HCT116 (cell line): Measurements from ENCODE around the gene KRT81. TPM values are rescaled to one million over a fixed set of nuclear protein-coding genes. Genes with fewer than 3 reads are reported as not detected.

Source experiments
- ATAC-seq: fragments of 200-7000 bp; cut with Tn5 transposase; 2 replicates; pipeline ENCODE4 v1.9.1; 2020; ENCODE audit warnings: mild to moderate bottlenecking, moderate library complexity
- BruUV-seq: library from RNA; stranded (reverse); fragments of 400-500 nt; replicated peaks from 2 replicates; lab custom pipeline; 2021; lab: Mats Ljungman, UMichigan
- CTCF ChIA-PET: fragments of 300-600 bp; sonication (Branson Sonifier 250); formaldehyde crosslinking; loops from one replicate; lab custom pipeline; 2021; ENCODE audit warnings: antibody characterized with exemption; lab: Charles Lee
- POLR2A ChIA-PET: fragments of 300-600, 350-600 bp; sonication (Branson Sonifier 250); formaldehyde crosslinking; loops from one replicate; lab custom pipeline; 2021; ENCODE audit warnings: antibody characterized with exemption; lab: Charles Lee
- RAD21 ChIA-PET, 2 experiments: fragments of 300-600 bp; sonication (Branson Sonifier 250); formaldehyde crosslinking; loops; one replicate each; lab custom pipeline; 2023; ENCODE audit warnings: low total read pairs in 2 of 2; ENCODE audit not compliant: uncharacterized antibody in 2 of 2, unreplicated experiment in 2 of 2, low non-redundant PET in 1 of 2; lab: Charles Lee
- DNase-seq: peaks from one replicate; pipeline ENCODE4 v3.0.0-alpha.2; 2010; ENCODE audit warnings: low read depth, low spot score
- H2AFZ ChIP-seq: fragments of 200-600 bp; shearing (Covaris generic), sonication (generic); 2 replicates; pipeline ENCODE4 v1.6.1; 2017; ENCODE audit warnings: low read depth, mixed run types, mixed read lengths, antibody characterized with exemption, low read length; ENCODE audit not compliant: poor library complexity, severe bottlenecking
- H3K27ac ChIP-seq: 2 replicates; pipeline ENCODE4 v1.5.1; 2012; ENCODE audit warnings: low read depth, low read length
- H3K27me3 ChIP-seq: fragments of 200-600 bp; sonication (generic); 2 replicates; pipeline ENCODE4 v1.6.1; 2016; ENCODE audit warnings: mixed run types, low read length, mixed read lengths; ENCODE audit not compliant: insufficient read depth
- H3K36me3 ChIP-seq, 2 experiments: fragments of 200-500 bp in 1 of 2; fragments of 200-600 bp in 1 of 2; sonication (Bioruptor generic) in 1 of 2; sonication (generic) in 1 of 2; 2 replicates each; pipeline versions ENCODE4 v1.5.1 to v1.6.1; 2014 to 2016; ENCODE audit warnings: low read length in 2 of 2, inconsistent platforms in 1 of 2, mixed read lengths in 1 of 2, mixed run types in 1 of 2; ENCODE audit not compliant: insufficient read depth in 2 of 2, control insufficient read depth in 1 of 2
- H3K4me1 ChIP-seq, 2 experiments: fragments of 200-600 bp in 1 of 2; sonication (generic) in 1 of 2; 2 replicates each; pipeline versions ENCODE4 v1.5.1 to v1.6.1; 2012 to 2017; ENCODE audit warnings: low read length in 2 of 2, inconsistent platforms in 1 of 2, mild to moderate bottlenecking in 1 of 2, mixed read lengths in 1 of 2, mixed run types in 1 of 2, moderate library complexity in 1 of 2; ENCODE audit not compliant: insufficient read depth in 2 of 2, control insufficient read depth in 1 of 2
- H3K4me2 ChIP-seq: fragments of 200-600 bp; sonication (generic); 2 replicates; pipeline ENCODE4 v1.6.1; 2017; ENCODE audit warnings: mixed run types, low read length, mixed read lengths
- H3K4me3 ChIP-seq, 2 experiments: fragments of 200-600 bp in 1 of 2; sonication (generic) in 1 of 2; replicated peaks in 1 of 2; 2 replicates each; pipeline ENCODE4 v1.5.1; 2011 to 2016; ENCODE audit warnings: low read length in 2 of 2, control low read depth in 1 of 2, low read depth in 1 of 2, mild to moderate bottlenecking in 1 of 2, mixed read lengths in 1 of 2, mixed run types in 1 of 2
- H3K79me2 ChIP-seq: fragments of 200-600 bp; sonication (generic); 2 replicates; pipeline ENCODE4 v1.6.1; 2017; ENCODE audit warnings: mild to moderate bottlenecking, mixed run types, low read length, moderate library complexity, mixed read lengths; ENCODE audit not compliant: insufficient read depth
- H3K9ac ChIP-seq: fragments of 200-600 bp; sonication (generic); 2 replicates; pipeline ENCODE4 v1.6.1; 2016; ENCODE audit warnings: low read length, mixed read lengths
- H3K9me2 ChIP-seq: fragments of 200-600 bp; sonication (generic), shearing (Covaris generic); 2 replicates; pipeline ENCODE4 v1.6.1; 2017; ENCODE audit warnings: mixed run types, mild to moderate bottlenecking, moderate library complexity; ENCODE audit not compliant: insufficient read depth
- H3K9me3 ChIP-seq, 2 experiments: fragments of 200-500 bp in 1 of 2; fragments of 200-600 bp in 1 of 2; sonication (Bioruptor generic) in 1 of 2; sonication (generic) in 1 of 2; 2 replicates each; pipeline ENCODE4 v1.6.1; 2014 to 2017; ENCODE audit warnings: low read length in 2 of 2, mixed read lengths in 2 of 2, inconsistent platforms in 1 of 2, low read depth in 1 of 2, mild to moderate bottlenecking in 1 of 2, mixed run types in 1 of 2, moderate library complexity in 1 of 2; ENCODE audit not compliant: control insufficient read depth in 1 of 2, insufficient read depth in 1 of 2
- H4K20me1 ChIP-seq: fragments of 200-600 bp; sonication (generic), shearing (Covaris generic); 2 replicates; pipeline ENCODE4 v1.6.1; 2017; ENCODE audit warnings: mixed run types, mild to moderate bottlenecking, moderate library complexity; ENCODE audit not compliant: insufficient read depth
- CBX3 ChIP-seq: IDR thresholded peaks from 2 replicates; pipeline ENCODE4 v1.6.1; 2012; ENCODE audit warnings: low read depth
- ELF1 ChIP-seq: IDR thresholded peaks from 2 replicates; pipeline ENCODE4 v1.6.1; 2012; ENCODE audit warnings: low read depth, borderline replicate concordance
- POLR2AphosphoS5 ChIP-seq: IDR thresholded peaks from 2 replicates; pipeline ENCODE4 v1.6.1; 2011; ENCODE audit warnings: mild to moderate bottlenecking, low read depth, low read length, moderate library complexity
- SRF ChIP-seq: IDR thresholded peaks from 2 replicates; pipeline ENCODE4 v1.6.1; 2012; ENCODE audit warnings: low read depth
- TCF7L2 ChIP-seq: IDR thresholded peaks from 2 replicates; pipeline ENCODE4 v1.7.0; 2011; ENCODE audit warnings: borderline replicate concordance, inconsistent platforms; ENCODE audit not compliant: insufficient read depth, insufficient read length; ENCODE audit errors: extremely low read depth
- YY1 ChIP-seq: IDR thresholded peaks from 2 replicates; pipeline ENCODE4 v1.6.1; 2011; ENCODE audit warnings: low read length, low read depth, moderate library complexity, mild to moderate bottlenecking; ENCODE audit not compliant: insufficient replicate concordance; ENCODE audit errors: extremely low read depth
- ZFX ChIP-seq: fragments of 450-650 bp; IDR thresholded peaks from 2 replicates; pipeline ENCODE4 v1.6.1; 2017
- intact Hi-C: fragments of 100-400 bp; cut with micrococcal nuclease; formaldehyde crosslinking; loops from 2 replicates; pipeline ENCODE4 v1.10.0; 2022
- total RNA-seq: library from RNA; stranded (reverse); gene quantifications from one replicate; pipeline ENCODE4 v1.2.1, GENCODE V29; 2021; ENCODE audit not compliant: unreplicated experiment

The KRT81 gene
- total RNA-seq, 1 experiment from 2014 or later, result 0.84 TPM

GRCh38 chr12:52243856-52244614, 47.3 kb downstream of the KRT81 start:
- H3K4me3 ChIP-seq, result peak overlapping the region; percentile 19 to 48

DNA sequence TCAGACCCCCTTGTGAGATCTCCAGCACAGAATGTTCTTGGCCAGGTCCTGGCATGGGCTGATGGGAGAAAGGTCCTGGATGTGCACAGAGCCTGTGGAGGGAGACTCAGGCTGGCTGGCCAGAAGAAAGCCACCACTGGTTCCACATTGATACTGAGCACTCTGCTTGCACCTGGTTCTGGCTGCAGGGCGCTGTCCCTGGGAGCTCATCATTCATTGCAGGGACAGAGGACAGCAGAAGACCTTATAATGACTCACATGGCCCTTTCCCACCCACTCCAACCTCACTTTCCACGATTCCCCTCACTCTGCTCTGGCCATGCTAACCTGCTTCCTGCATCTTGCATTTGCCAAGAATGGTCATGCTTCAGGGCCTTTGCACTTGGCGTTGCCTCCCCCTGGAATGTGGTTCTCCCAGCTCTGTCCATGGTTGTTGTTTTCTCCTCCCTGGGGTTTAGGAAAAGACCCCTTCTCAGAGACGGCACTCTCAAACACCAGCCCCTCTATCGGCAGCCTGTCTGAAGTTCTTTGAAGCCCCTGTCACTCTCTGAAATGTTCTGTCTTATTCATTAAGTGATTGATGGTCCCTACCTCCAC, 48.0 kb downstream of the KRT81 start:
- no peaks in the 10 kb centered on the region for H3K9me2 ChIP-seq
- no peak overlapping the region for H2AFZ ChIP-seq
- no peaks in the 10 kb centered on the region for H3K27me3 ChIP-seq
- no peaks in the 10 kb centered on the region for H3K36me3 ChIP-seq
- peak overlapping the region; percentile 68 for H3K27ac ChIP-seq
- H3K79me2 ChIP-seq, result no peaks in the 10 kb centered on the region
- no peaks in the 10 kb centered on the region for H4K20me1 ChIP-seq
- peak overlapping the region; percentile 66 for H3K9ac ChIP-seq
- peak; percentile 36 for ATAC-seq
- ChIA-PET POLR2A (interaction anchor here (0.9 to 1.7 kb wide), 6 partner anchors 8 to 96 kb away, joined by 3 to 6 read pairs (median 4); partner anchors contain the start of gene KRT80), RAD21 (no interaction called here), CTCF (interaction anchor here (0.8 to 3.5 kb wide), 4 partner anchors 9 to 36 kb away, joined by 3 to 21 read pairs (median 6); no protein-coding TSS in a partner anchor)
- DNase-seq, result no peak
- BruUV-seq, result no TSS peak
- no peaks in the 10 kb centered on the region for H3K9me3 ChIP-seq
- TF ChIP-seq ELF1 (no peak), TCF7L2 (peak; percentile 13), CBX3 (no peak), POLR2AphosphoS5 (peak; percentile 13; the same call in 1 of the 2 replicates)
- peak overlapping the region; percentile 88 for H3K4me2 ChIP-seq
- H3K4me3 ChIP-seq, result peak overlapping the region in 1 of 2 experiments; percentile 48; a peak in 2 of 4 replicates
- intact Hi-C loops, result no loop called here
- H3K4me1 ChIP-seq, result peaks cover 57 to 91% of the 10 kb centered on the region in 2 experiments

More at GRCh38 chr12:52243856-52244614, 47.3 kb downstream of the KRT81 start:
- ATAC-seq, result peak; percentile 78
- Histone ChIP-seq H2AFZ (no peak overlapping the region), H3K27me3 (no peaks in the 10 kb centered on the region), H3K4me1 (peaks cover 64 to 92% of the 10 kb centered on the region in 2 experiments), H3K27ac (peak overlapping the region; percentile 68), H3K9me3 (no peaks in the 10 kb centered on the region), H3K4me2 (peak overlapping the region; percentile 88), H3K36me3 (no peaks in the 10 kb centered on the region), H3K79me2 (no peaks in the 10 kb centered on the region), H3K9ac (peak overlapping the region; percentile 66), H4K20me1 (no peaks in the 10 kb centered on the region), H3K9me2 (no peaks in the 10 kb centered on the region)
- ChIA-PET CTCF (interaction anchor here (1.1 to 3.5 kb wide), 4 partner anchors 8 to 36 kb away, joined by 3 to 21 read pairs (median 8); no protein-coding TSS in a partner anchor), POLR2A (interaction anchor here (0.9 to 1.7 kb wide), 6 partner anchors 8 to 97 kb away, joined by 3 to 6 read pairs (median 4); partner anchors contain the start of gene KRT80), RAD21 (interaction anchor here (0.6 kb wide), 2 partner anchors 35 to 61 kb away, joined by 3 to 4 read pairs; no protein-coding TSS in a partner anchor)
- BruUV-seq, result no TSS peak
- DNase-seq, result no peak
- intact Hi-C loops, result no loop called here
- TF ChIP-seq SRF, result no peak
- TF ChIP-seq YY1, result peak; percentile 60
- peak; percentile 56; the same call in 1 of the 2 replicates for TF ChIP-seq ZFX
- TF ChIP-seq POLR2AphosphoS5, result peak; percentile 48
